HepG2 (cell line): ENCODE data around the gene KHK. TPM values are rescaled to one million over a fixed set of nuclear protein-coding genes. Genes with fewer than 3 reads are reported as not detected.

ENCODE experiments used
- GABPA ChIP-seq, 2 experiments: IDR thresholded peaks; 2 replicates each; pipeline ENCODE4 v1.6.1; 2011 to 2016; ENCODE audit warnings: low read depth in 2 of 2, low read length in 1 of 2, missing biosample characterization in 1 of 2, missing genetic modification characterization in 1 of 2
- HDAC1 ChIP-seq: sonication (generic); formaldehyde crosslinking; IDR thresholded peaks from 2 replicates; pipeline ENCODE4 v1.5.1; 2020; ENCODE audit warnings: mild to moderate bottlenecking, missing genetic modification reagents
- KDM5A ChIP-seq: fragments of 200-600 bp; sonication (generic); IDR thresholded peaks from 2 replicates; pipeline ENCODE4 v1.7.0; 2018; ENCODE audit warnings: antibody characterized with exemption, mild to moderate bottlenecking, low read length, borderline replicate concordance
- NR1H2 ChIP-seq: sonication (generic); formaldehyde crosslinking; IDR thresholded peaks from 2 replicates; pipeline ENCODE4 v1.8.1; 2022; ENCODE audit warnings: low read depth, missing genetic modification reagents, borderline replicate concordance
- TRAFD1 ChIP-seq: sonication (generic); formaldehyde crosslinking; IDR thresholded peaks from 2 replicates; pipeline ENCODE4 v1.5.1; 2020; ENCODE audit warnings: missing genetic modification reagents, mild to moderate bottlenecking, borderline replicate concordance
- ZBTB8A ChIP-seq: sonication (generic); formaldehyde crosslinking; IDR thresholded peaks from 2 replicates; pipeline ENCODE4 v1.4.0; 2020; ENCODE audit warnings: mild to moderate bottlenecking, low read depth, missing genetic modification reagents, borderline replicate concordance
- ZNF263 ChIP-seq: sonication (generic); formaldehyde crosslinking; IDR thresholded peaks from 2 replicates; pipeline ENCODE4 v1.4.0; 2020; ENCODE audit warnings: missing genetic modification reagents
- ZNF496 ChIP-seq: sonication (generic); formaldehyde crosslinking; IDR thresholded peaks from 2 replicates; pipeline ENCODE4 v1.8.1; 2023; ENCODE audit warnings: mild to moderate bottlenecking, moderate library complexity, missing genetic modification reagents; ENCODE audit not compliant: insufficient replicate concordance
- ZNF512B ChIP-seq: sonication (generic); formaldehyde crosslinking; IDR thresholded peaks from 2 replicates; pipeline ENCODE4 v1.5.1; 2020; ENCODE audit warnings: missing genetic modification reagents, mild to moderate bottlenecking, borderline replicate concordance
- ZNF605 ChIP-seq: sonication (generic); formaldehyde crosslinking; IDR thresholded peaks from 2 replicates; pipeline ENCODE4 v1.8.0; 2022; ENCODE audit warnings: mild to moderate bottlenecking, missing genetic modification reagents
- ZNF782 ChIP-seq: sonication (generic); formaldehyde crosslinking; IDR thresholded peaks from 2 replicates; pipeline ENCODE4 v1.4.0; 2020; ENCODE audit warnings: missing genetic modification reagents, mild to moderate bottlenecking, borderline replicate concordance
- polyA plus RNA-seq, 8 experiments: library from polyadenylated mRNA; depleted of rRNA in 3 of 8; stranded (reverse) in 7 of 8; unstranded in 1 of 8; fragments of >200 nt; fragmentation: Illumina TruSeq in 4 of 8; extraction: Trizol in 4 of 8; gene quantifications; 2 replicates each; pipeline versions ENCODE4 v1.2.1 to v1.2.3, GENCODE V29; 2011 to 2016; ENCODE audit warnings: low read depth in 4 of 8, missing spikeins in 1 of 8, mixed read lengths in 1 of 8; ENCODE audit not compliant: insufficient read depth in 1 of 8
- total RNA-seq, 5 experiments: library from RNA; depleted of rRNA; stranded (reverse); fragments of >200 nt; fragmentation: Illumina TruSeq; extraction: Trizol; gene quantifications; 2 replicates each; pipeline ENCODE4 v1.2.3, GENCODE V29; 2016; ENCODE audit warnings: low read depth in 1 of 5
- TF ChIP-seq, protein P1 (sequence below): sonication (generic); formaldehyde crosslinking; IDR thresholded peaks from 2 replicates; pipeline ENCODE4 v1.4.0; 2020; ENCODE audit warnings: missing genetic modification reagents
- TF ChIP-seq, protein P2 (sequence below): conservative IDR thresholded peaks from 2 replicates; pipeline ENCODE4 v1.6.1; 2018; ENCODE audit warnings: missing genetic modification reagents
- TF ChIP-seq, protein P3 (sequence below): sonication (generic); formaldehyde crosslinking; IDR thresholded peaks from 2 replicates; pipeline ENCODE4 v1.8.0; 2022; ENCODE audit warnings: mild to moderate bottlenecking, missing genetic modification reagents

The KHK gene
- total and polyA plus RNA-seq, 2 of the 13 experiments (the other 11 are each of a cell fraction or from before 2014, with no cell fraction given), result 40.9 to 99.2 TPM

DNA sequence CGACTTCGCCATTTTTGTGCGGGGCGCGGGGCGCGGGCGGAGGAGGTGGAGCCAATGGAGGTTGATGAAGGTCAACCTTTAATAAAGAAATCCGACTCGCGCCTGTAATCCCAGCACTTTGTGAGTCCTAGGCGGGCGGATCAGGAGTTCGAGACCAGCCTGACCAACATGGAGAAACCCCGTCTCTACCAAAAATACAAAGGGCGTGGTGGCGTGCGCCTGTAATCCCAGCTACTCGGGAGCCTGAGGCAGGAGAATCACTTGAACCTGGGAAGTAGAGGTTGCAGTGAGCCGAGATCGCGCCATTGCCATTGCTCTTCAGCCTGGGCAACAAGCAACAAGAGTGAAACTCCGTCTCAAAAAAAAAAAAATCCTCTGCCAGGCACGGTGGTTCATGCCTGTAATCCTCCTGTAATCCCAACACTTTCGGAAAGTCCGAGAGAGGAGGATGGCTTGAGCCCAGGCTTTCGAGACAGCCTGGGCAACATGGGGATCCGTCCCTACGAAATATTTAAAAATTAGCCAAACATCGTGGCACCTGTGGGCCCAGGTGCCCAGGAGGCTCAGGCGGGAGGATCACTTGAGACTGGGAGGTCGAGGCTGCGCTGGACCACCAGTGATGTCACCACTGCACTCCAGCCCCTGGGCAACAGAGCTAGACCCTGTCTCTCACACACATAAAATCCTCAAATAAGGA, 48.4 kb downstream of the KHK start (continued):
- TF ChIP-seq ZNF782 (0 out of 2 replicates have a peak, but pooled peaks have one; percentile 61), ZNF496 (CRISPR knock-in tag) (no peak), NR1H2 (no peak), GABPA (IDR thresholded peaks at IDR 0.05; ENCODE audit: low read depth, low read length) (no peak), GABPA (CRISPR knock-in tag; IDR thresholded peaks at IDR 0.05; ENCODE audit: low read depth) (0 out of 2 replicates have a peak, but pooled peaks have one; percentile 22), TRAFD1 (no peak), HDAC1 (CRISPR knock-in tag) (0 out of 2 replicates have a peak, but pooled peaks have one; percentile 39), ZNF605 (0 out of 2 replicates have a peak, but pooled peaks have one; percentile 70), ZNF512B (CRISPR knock-in tag) (0 out of 2 replicates have a peak, but pooled peaks have one; percentile 26), ZBTB8A (CRISPR knock-in tag) (0 out of 2 replicates have a peak, but pooled peaks have one; percentile 54), KDM5A (no peak), ZNF263 (CRISPR knock-in tag) (no peak)
- TF ChIP-seq, protein P1, sequence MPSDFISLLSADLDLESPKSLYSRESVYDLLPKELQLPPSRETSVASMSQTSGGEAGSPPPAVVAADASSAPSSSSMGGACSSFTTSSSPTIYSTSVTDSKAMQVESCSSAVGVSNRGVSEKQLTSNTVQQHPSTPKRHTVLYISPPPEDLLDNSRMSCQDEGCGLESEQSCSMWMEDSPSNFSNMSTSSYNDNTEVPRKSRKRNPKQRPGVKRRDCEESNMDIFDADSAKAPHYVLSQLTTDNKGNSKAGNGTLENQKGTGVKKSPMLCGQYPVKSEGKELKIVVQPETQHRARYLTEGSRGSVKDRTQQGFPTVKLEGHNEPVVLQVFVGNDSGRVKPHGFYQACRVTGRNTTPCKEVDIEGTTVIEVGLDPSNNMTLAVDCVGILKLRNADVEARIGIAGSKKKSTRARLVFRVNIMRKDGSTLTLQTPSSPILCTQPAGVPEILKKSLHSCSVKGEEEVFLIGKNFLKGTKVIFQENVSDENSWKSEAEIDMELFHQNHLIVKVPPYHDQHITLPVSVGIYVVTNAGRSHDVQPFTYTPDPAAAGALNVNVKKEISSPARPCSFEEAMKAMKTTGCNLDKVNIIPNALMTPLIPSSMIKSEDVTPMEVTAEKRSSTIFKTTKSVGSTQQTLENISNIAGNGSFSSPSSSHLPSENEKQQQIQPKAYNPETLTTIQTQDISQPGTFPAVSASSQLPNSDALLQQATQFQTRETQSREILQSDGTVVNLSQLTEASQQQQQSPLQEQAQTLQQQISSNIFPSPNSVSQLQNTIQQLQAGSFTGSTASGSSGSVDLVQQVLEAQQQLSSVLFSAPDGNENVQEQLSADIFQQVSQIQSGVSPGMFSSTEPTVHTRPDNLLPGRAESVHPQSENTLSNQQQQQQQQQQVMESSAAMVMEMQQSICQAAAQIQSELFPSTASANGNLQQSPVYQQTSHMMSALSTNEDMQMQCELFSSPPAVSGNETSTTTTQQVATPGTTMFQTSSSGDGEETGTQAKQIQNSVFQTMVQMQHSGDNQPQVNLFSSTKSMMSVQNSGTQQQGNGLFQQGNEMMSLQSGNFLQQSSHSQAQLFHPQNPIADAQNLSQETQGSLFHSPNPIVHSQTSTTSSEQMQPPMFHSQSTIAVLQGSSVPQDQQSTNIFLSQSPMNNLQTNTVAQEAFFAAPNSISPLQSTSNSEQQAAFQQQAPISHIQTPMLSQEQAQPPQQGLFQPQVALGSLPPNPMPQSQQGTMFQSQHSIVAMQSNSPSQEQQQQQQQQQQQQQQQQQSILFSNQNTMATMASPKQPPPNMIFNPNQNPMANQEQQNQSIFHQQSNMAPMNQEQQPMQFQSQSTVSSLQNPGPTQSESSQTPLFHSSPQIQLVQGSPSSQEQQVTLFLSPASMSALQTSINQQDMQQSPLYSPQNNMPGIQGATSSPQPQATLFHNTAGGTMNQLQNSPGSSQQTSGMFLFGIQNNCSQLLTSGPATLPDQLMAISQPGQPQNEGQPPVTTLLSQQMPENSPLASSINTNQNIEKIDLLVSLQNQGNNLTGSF (CRISPR knock-in tag), result no peak
- TF ChIP-seq, protein P2, sequence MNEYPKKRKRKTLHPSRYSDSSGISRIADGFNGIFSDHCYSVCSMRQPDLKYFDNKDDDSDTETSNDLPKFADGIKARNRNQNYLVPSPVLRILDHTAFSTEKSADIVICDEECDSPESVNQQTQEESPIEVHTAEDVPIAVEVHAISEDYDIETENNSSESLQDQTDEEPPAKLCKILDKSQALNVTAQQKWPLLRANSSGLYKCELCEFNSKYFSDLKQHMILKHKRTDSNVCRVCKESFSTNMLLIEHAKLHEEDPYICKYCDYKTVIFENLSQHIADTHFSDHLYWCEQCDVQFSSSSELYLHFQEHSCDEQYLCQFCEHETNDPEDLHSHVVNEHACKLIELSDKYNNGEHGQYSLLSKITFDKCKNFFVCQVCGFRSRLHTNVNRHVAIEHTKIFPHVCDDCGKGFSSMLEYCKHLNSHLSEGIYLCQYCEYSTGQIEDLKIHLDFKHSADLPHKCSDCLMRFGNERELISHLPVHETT (CRISPR knock-in tag), result peak; percentile 70; the same call in 1 of the 2 replicates
- TF ChIP-seq, protein P3, sequence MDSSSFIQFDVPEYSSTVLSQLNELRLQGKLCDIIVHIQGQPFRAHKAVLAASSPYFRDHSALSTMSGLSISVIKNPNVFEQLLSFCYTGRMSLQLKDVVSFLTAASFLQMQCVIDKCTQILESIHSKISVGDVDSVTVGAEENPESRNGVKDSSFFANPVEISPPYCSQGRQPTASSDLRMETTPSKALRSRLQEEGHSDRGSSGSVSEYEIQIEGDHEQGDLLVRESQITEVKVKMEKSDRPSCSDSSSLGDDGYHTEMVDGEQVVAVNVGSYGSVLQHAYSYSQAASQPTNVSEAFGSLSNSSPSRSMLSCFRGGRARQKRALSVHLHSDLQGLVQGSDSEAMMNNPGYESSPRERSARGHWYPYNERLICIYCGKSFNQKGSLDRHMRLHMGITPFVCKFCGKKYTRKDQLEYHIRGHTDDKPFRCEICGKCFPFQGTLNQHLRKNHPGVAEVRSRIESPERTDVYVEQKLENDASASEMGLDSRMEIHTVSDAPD, result peak; percentile 44; the same call in 1 of the 2 replicates
